ENCODE data around the gene USP40.

The USP40 gene

GRCh38 chr2:233456111-233456510 lies 110.5 kb downstream of the USP40 start (continued):
- TF ChIP-seq ZNF426 (tag by site-specific recombination; IDR thresholded peaks at IDR 0.05) (no peak), ZNF324 (tag by site-specific recombination; IDR thresholded peaks at IDR 0.05) (no peak), ZNF274 (IDR thresholded peaks at IDR 0.05; ENCODE audit: low read length) (no peak), ZNF274 (tag by site-specific recombination; IDR thresholded peaks at IDR 0.05; ENCODE audit: borderline replicate concordance) (no peak), ZNF776 (tag by site-specific recombination; IDR thresholded peaks at IDR 0.05; ENCODE audit: borderline replicate concordance) (no peak), ZNF670 (tag by site-specific recombination; IDR thresholded peaks at IDR 0.05; ENCODE audit: low read depth) (no peak)

GRCh38 chr2:233455491-233455890 lies 111.1 kb downstream of the USP40 start:
- H3K4me3 ChIP-seq (ENCODE audit: low read depth, low read length), result no peak overlapping the region
- TF ChIP-seq SP2 (tag by site-specific recombination; IDR thresholded peaks at IDR 0.05) (no peak), ZNF692 (tag by site-specific recombination; IDR thresholded peaks at IDR 0.05) (no peak), REPIN1 (tag by site-specific recombination; IDR thresholded peaks at IDR 0.05; ENCODE audit: low read depth) (no peak), ZNF366 (tag by site-specific recombination; conservative IDR thresholded peaks at IDR 0.05) (no peak), ZBTB49 (tag by site-specific recombination; IDR thresholded peaks at IDR 0.05; ENCODE audit: low read depth) (no peak)
- POLR2A ChIA-PET, result no interaction called here
- H3K27ac ChIP-seq (ENCODE audit: extremely low read depth, low read depth, low read length), result no peak overlapping the region
- peaks cover 3 to 93% of the 10 kb centered on the region in 2 experiments; a peak in 2 of 3 replicates for H3K36me3 ChIP-seq (ENCODE audit: control insufficient read depth in 2 of 2, insufficient read depth in 1 of 2, low read length in 2 of 2)
- H3K9me3 ChIP-seq (ENCODE audit: control insufficient read depth, insufficient read depth, low read depth, low read length), result no peaks in the 10 kb centered on the region
- H3K4me1 ChIP-seq (ENCODE audit: control insufficient read depth, insufficient read depth, low read length), result no peaks in the 10 kb centered on the region
- CTCF ChIA-PET, result interaction anchor here (1.0 kb wide), 1 partner anchor 13 kb away, joined by 3 read pairs; no protein-coding TSS in a partner anchor

GRCh38 chr2:233455006-233455405 lies 111.6 kb downstream of the USP40 start:
- H3K4me1 ChIP-seq (ENCODE audit: control insufficient read depth, insufficient read depth, low read length), result no peaks in the 10 kb centered on the region
- TF ChIP-seq ZNF239 (tag by site-specific recombination; IDR thresholded peaks at IDR 0.05), result no peak
- TF ChIP-seq ZBTB21 (tag by site-specific recombination; IDR thresholded peaks at IDR 0.05), result no peak
- no peak for TF ChIP-seq ZIC2 (tag by site-specific recombination; IDR thresholded peaks at IDR 0.05)
- no peak for TF ChIP-seq ZNF398 (tag by site-specific recombination; IDR thresholded peaks at IDR 0.05)
- no peak for TF ChIP-seq ZNF221 (tag by site-specific recombination; IDR thresholded peaks at IDR 0.05; ENCODE audit: borderline replicate concordance)
- no peak for TF ChIP-seq ZNF768 (tag by site-specific recombination; IDR thresholded peaks at IDR 0.05)
- no peak for TF ChIP-seq ZNF621 (tag by site-specific recombination; IDR thresholded peaks at IDR 0.05)
- TF ChIP-seq REPIN1 (tag by site-specific recombination; IDR thresholded peaks at IDR 0.05; ENCODE audit: low read depth), result no peak
- TF ChIP-seq ZNF350 (tag by site-specific recombination; IDR thresholded peaks at IDR 0.05), result no peak
- no peak for TF ChIP-seq ZNF16 (tag by site-specific recombination; IDR thresholded peaks at IDR 0.05; ENCODE audit: low read depth)
- TF ChIP-seq ZNF214 (tag by site-specific recombination; IDR thresholded peaks at IDR 0.05; ENCODE audit: borderline replicate concordance), result no peak
- TF ChIP-seq ZNF148 (tag by site-specific recombination; IDR thresholded peaks at IDR 0.05; ENCODE audit: borderline replicate concordance), result no peak
- ChIA-PET POLR2A (no interaction called here), CTCF (no interaction called here)
- no peaks in the 10 kb centered on the region for H3K9me3 ChIP-seq (ENCODE audit: control insufficient read depth, insufficient read depth, low read depth, low read length)
- no peak overlapping the region for H3K4me3 ChIP-seq (ENCODE audit: low read depth, low read length)
- peaks cover 3 to 94% of the 10 kb centered on the region in 2 experiments; a peak in 2 of 3 replicates for H3K36me3 ChIP-seq (ENCODE audit: control insufficient read depth in 2 of 2, insufficient read depth in 1 of 2, low read length in 2 of 2)
- no peak overlapping the region for H3K27ac ChIP-seq (ENCODE audit: extremely low read depth, low read depth, low read length)

Measured in HEK293 (cell line).